HepG2 (cell line): ENCODE results near the gene MC5R. TPM values are rescaled to one million over a fixed set of nuclear protein-coding genes. Genes with fewer than 3 reads are reported as not detected.

Source experiments
- ATAC-seq: fragments of 200-7000 bp; cut with Tn5 transposase; 3 replicates; pipeline ENCODE4 v1.9.1; 2020; ENCODE audit warnings: mild to moderate bottlenecking, moderate library complexity
- BruUV-seq: library from RNA; stranded (reverse); fragments of 400-500 nt; replicated peaks from 2 replicates; lab custom pipeline; 2021; lab: Mats Ljungman, UMichigan
- CTCF ChIA-PET: fragments of 300-600 bp; formaldehyde crosslinking; extraction: SDS; loops from one replicate; lab custom pipeline; 2021; ENCODE audit warnings: low total read pairs, inconsistent platforms, low intra/inter-chr PET ratio; lab: Yijun Ruan, JAX
- POLR2A ChIA-PET: fragments of 350-600 bp; sonication (Branson Sonifier 250); formaldehyde crosslinking; loops from one replicate; lab custom pipeline; 2020; ENCODE audit warnings: antibody characterized with exemption, inconsistent platforms; lab: Yijun Ruan, JAX
- DNase-seq: peaks from one replicate; pipeline ENCODE4 v3.0.0-alpha.2; 2015; ENCODE audit warnings: low spot score
- FAIRE-seq: peaks from 3 replicates; lab custom pipeline; 2011; peaks lifted over from hg19 to GRCh38; lab: Jason Lieb, UNC
- H2AFZ ChIP-seq: one replicate; pipeline ENCODE4 v1.6.1; 2011; ENCODE audit warnings: low read length, inconsistent platforms
- H3K27ac ChIP-seq: fragments of 300-600 bp; 3 replicates; pipeline ENCODE4 v1.8.0; 2011; ENCODE audit warnings: mixed run types, mild to moderate bottlenecking, mixed read lengths, low read length, inconsistent platforms; ENCODE audit not compliant: insufficient read depth; ENCODE audit errors: extremely low read length
- H3K27me3 ChIP-seq, 2 experiments: fragments of 200-600 bp in 1 of 2; 2 replicates in 1 of 2; 3 replicates in 1 of 2; pipeline versions ENCODE4 v1.6.0 to v1.8.0; 2011; ENCODE audit warnings: low read length in 2 of 2, mild to moderate bottlenecking in 2 of 2, moderate library complexity in 2 of 2, inconsistent platforms in 1 of 2; ENCODE audit not compliant: insufficient read depth in 2 of 2, control insufficient read depth in 1 of 2
- H3K36me3 ChIP-seq, 2 experiments: fragments of 200-600 bp in 1 of 2; replicated peaks in 1 of 2; 2 replicates in 1 of 2; 3 replicates in 1 of 2; pipeline versions ENCODE4 v1.5.1 to v1.8.0; 2011; ENCODE audit warnings: low read length in 2 of 2, inconsistent platforms in 1 of 2; ENCODE audit not compliant: insufficient read depth in 2 of 2, control insufficient read depth in 1 of 2
- H3K4me1 ChIP-seq: 2 replicates; pipeline ENCODE4 v1.5.1; 2012; ENCODE audit warnings: low read length, inconsistent platforms; ENCODE audit not compliant: insufficient read depth
- H3K4me2 ChIP-seq: 2 replicates; pipeline ENCODE4 v1.6.0; 2011; ENCODE audit warnings: low read depth, low read length, inconsistent platforms
- H3K4me3 ChIP-seq, 3 experiments: fragments of 200-600 bp in 1 of 3; sonication (generic), shearing (Covaris generic) in 1 of 3; replicated peaks in 1 of 3; 2 replicates each; pipeline ENCODE4 v1.5.1; 2011 to 2016; ENCODE audit warnings: low read length in 3 of 3, inconsistent platforms in 2 of 3, low read depth in 2 of 3, mild to moderate bottlenecking in 2 of 3, control low read depth in 1 of 3, mixed read lengths in 1 of 3; ENCODE audit not compliant: insufficient read depth in 1 of 3
- H3K79me2 ChIP-seq: one replicate; pipeline ENCODE4 v1.6.1; 2011; ENCODE audit warnings: low read length, inconsistent platforms; ENCODE audit not compliant: insufficient read depth
- H3K9ac ChIP-seq: 2 replicates; pipeline ENCODE4 v1.6.0; 2011; ENCODE audit warnings: mild to moderate bottlenecking, low read depth, low read length, inconsistent platforms; ENCODE audit not compliant: insufficient read depth
- H3K9me3 ChIP-seq: 2 replicates; pipeline ENCODE4 v1.5.1; 2012; ENCODE audit warnings: mild to moderate bottlenecking, low read length
- H4K20me1 ChIP-seq: 2 replicates; pipeline ENCODE4 v1.6.0; 2011; ENCODE audit warnings: inconsistent platforms, mild to moderate bottlenecking, low read length, moderate library complexity; ENCODE audit not compliant: insufficient read depth
- HNRNPLL ChIP-seq: fragments of 200-400 bp; formaldehyde crosslinking; IDR thresholded peaks from 2 replicates; pipeline ENCODE4 v1.6.1; 2017; ENCODE audit warnings: mild to moderate bottlenecking, low read depth, low read length; ENCODE audit not compliant: poor library complexity, severe bottlenecking
- NFKB2 ChIP-seq: sonication (generic); formaldehyde crosslinking; IDR thresholded peaks from 2 replicates; pipeline ENCODE4 v1.4.0; 2020; ENCODE audit warnings: missing genetic modification reagents, borderline replicate concordance
- PRDM15 ChIP-seq: sonication (generic); formaldehyde crosslinking; IDR thresholded peaks from 2 replicates; pipeline ENCODE4 v1.4.0; 2020; ENCODE audit warnings: missing genetic modification reagents
- SP4 ChIP-seq: sonication (generic); formaldehyde crosslinking; IDR thresholded peaks from 2 replicates; pipeline ENCODE4 v1.8.1; 2023; ENCODE audit warnings: mild to moderate bottlenecking, missing genetic modification reagents
- ZBTB7B ChIP-seq: sonication (generic); formaldehyde crosslinking; IDR thresholded peaks from 2 replicates; pipeline ENCODE4 v1.4.0; 2020; ENCODE audit warnings: missing genetic modification reagents
- ZNF264 ChIP-seq: sonication (generic); formaldehyde crosslinking; IDR thresholded peaks from 2 replicates; pipeline ENCODE4 v1.4.0; 2020; ENCODE audit warnings: missing genetic modification reagents
- ZNF770 ChIP-seq: sonication (generic); formaldehyde crosslinking; IDR thresholded peaks from 2 replicates; pipeline ENCODE4 v1.5.0; 2020; ENCODE audit warnings: mild to moderate bottlenecking, missing genetic modification reagents
- ZNF777 ChIP-seq: sonication (generic); formaldehyde crosslinking; IDR thresholded peaks from 2 replicates; pipeline ENCODE4 v1.4.0; 2020; ENCODE audit warnings: missing genetic modification reagents
- ZNF800 ChIP-seq: sonication (generic); formaldehyde crosslinking; IDR thresholded peaks from 2 replicates; pipeline ENCODE4 v1.4.0; 2020; ENCODE audit warnings: missing genetic modification reagents
- WGBS: methylation state at CpG from one replicate; pipeline ENCODE4 v1.1.6; 2017; ENCODE audit warnings: low lambda C conversion rate; 5-methylcytosine and 5-hydroxymethylcytosine counted together
- in situ Hi-C: cut with HindIII; loops from 2 replicates; pipeline ENCODE4 v1.10.0; 2017; ENCODE audit warnings: low pct_unique_long_range_greater_than_20kb; ENCODE audit not compliant: extremely low pct_ligation_motif_present
- intact Hi-C: fragments of 100-400 bp; cut with micrococcal nuclease; formaldehyde crosslinking; loops from one replicate; pipeline ENCODE4 v1.10.0; 2022; ENCODE audit not compliant: unreplicated experiment
- polyA plus RNA-seq, 8 experiments: library from polyadenylated mRNA; depleted of rRNA in 3 of 8; stranded (reverse) in 7 of 8; unstranded in 1 of 8; fragments of >200 nt; fragmentation: Illumina TruSeq in 4 of 8; extraction: Trizol in 4 of 8; gene quantifications; 2 replicates each; pipeline versions ENCODE4 v1.2.1 to v1.2.3, GENCODE V29; 2011 to 2016; ENCODE audit warnings: low read depth in 4 of 8, missing spikeins in 1 of 8, mixed read lengths in 1 of 8; ENCODE audit not compliant: insufficient read depth in 1 of 8
- total RNA-seq, 5 experiments: library from RNA; depleted of rRNA; stranded (reverse); fragments of >200 nt; fragmentation: Illumina TruSeq; extraction: Trizol; gene quantifications; 2 replicates each; pipeline ENCODE4 v1.2.3, GENCODE V29; 2016; ENCODE audit warnings: low read depth in 1 of 5
- TF ChIP-seq, protein P1 (sequence below): IDR thresholded peaks from 2 replicates; pipeline ENCODE4 v1.6.1; 2016; ENCODE audit warnings: missing compliant biosample characterization, missing genetic modification reagents, borderline replicate concordance

MC5R gene
- total and polyA plus RNA-seq, 2 of the 13 experiments (the other 11 are each of a cell fraction or from before 2014, with no cell fraction given): not detected

GRCh38 chr18:13801260-13801601, 22.7 kb upstream of the MC5R start:
- intact Hi-C loops: loop anchor here (5.0 kb wide), 1 partner anchor 244 kb away; no protein-coding TSS in a partner anchor
- H3K79me2 ChIP-seq: no peaks in the 10 kb centered on the region
- no peaks in the 10 kb centered on the region for H3K36me3 ChIP-seq
- no TSS peak for BruUV-seq
- peak overlapping the region; percentile 76 for H3K4me2 ChIP-seq
- ChIA-PET POLR2A (no interaction called here), CTCF (interaction anchor here (1.4 kb wide), 1 partner anchor 243 kb away, joined by 6 read pairs; no protein-coding TSS in a partner anchor)
- no peak overlapping the region for H3K27ac ChIP-seq
- no peak overlapping the region for H3K9ac ChIP-seq
- H3K9me3 ChIP-seq: no peaks in the 10 kb centered on the region
- H3K27me3 ChIP-seq: peaks cover 1 to 21% of the 10 kb centered on the region in 2 experiments; a peak in 3 of 5 replicates
- in situ Hi-C loops: no loop called here
- H2AFZ ChIP-seq: peak overlapping the region; percentile 66
- H3K4me3 ChIP-seq: peak overlapping the region; percentile 32 to 61 (median 38); a peak in 4 of 6 replicates
- FAIRE-seq (peak; percentile 21), ATAC-seq (peak; percentile 56), DNase-seq (no peak)
- TF ChIP-seq ZNF264 (CRISPR knock-in tag) (no peak), NFKB2 (CRISPR knock-in tag) (0 out of 2 replicates have a peak, but pooled peaks have one; percentile 2), ZBTB7B (0 out of 2 replicates have a peak, but pooled peaks have one; percentile 11), HNRNPLL (peak; percentile 72), ZNF777 (CRISPR knock-in tag) (peak; percentile 53), ZNF770 (CRISPR knock-in tag) (0 out of 2 replicates have a peak, but pooled peaks have one; percentile 2), ZNF800 (CRISPR knock-in tag) (peak; percentile 82), SP4 (0 out of 2 replicates have a peak, but pooled peaks have one; percentile 0), PRDM15 (CRISPR knock-in tag) (no peak)
- TF ChIP-seq, protein P1, sequence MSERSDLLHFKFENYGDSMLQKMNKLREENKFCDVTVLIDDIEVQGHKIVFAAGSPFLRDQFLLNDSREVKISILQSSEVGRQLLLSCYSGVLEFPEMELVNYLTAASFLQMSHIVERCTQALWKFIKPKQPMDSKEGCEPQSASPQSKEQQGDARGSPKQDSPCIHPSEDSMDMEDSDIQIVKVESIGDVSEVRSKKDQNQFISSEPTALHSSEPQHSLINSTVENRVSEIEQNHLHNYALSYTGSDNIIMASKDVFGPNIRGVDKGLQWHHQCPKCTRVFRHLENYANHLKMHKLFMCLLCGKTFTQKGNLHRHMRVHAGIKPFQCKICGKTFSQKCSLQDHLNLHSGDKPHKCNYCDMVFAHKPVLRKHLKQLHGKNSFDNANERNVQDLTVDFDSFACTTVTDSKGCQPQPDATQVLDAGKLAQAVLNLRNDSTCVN (CRISPR knock-in tag): no peak
- H4K20me1 ChIP-seq: no peaks in the 10 kb centered on the region
- 9% methylated on average over 15 of the region's 15 CpGs for WGBS
- H3K4me1 ChIP-seq: peaks cover 10% of the 10 kb centered on the region
